Measurements from ENCODE around the gene FBLIM1.

GRCh38 chr1:15804060-15804459 is 45.5 kb downstream of the FBLIM1 start:
- no peak for TF ChIP-seq CTCF (conservative IDR thresholded peaks at IDR 0.05; ENCODE audit: low read length)
- no peak for TF ChIP-seq EZH2phosphoT487 (IDR thresholded peaks at IDR 0.05; ENCODE audit: borderline replicate concordance, low read depth, low read length)

All from OCI-LY7 (cell line).